Mucosa of descending colon (tissue), 3 donors: ENCODE data around the gene PCDH18. TPM values are rescaled to one million over a fixed set of nuclear protein-coding genes. Genes with fewer than 3 reads are reported as not detected.

Source experiments
- ATAC-seq: fragments of 200-7000 bp; cut with Tn5 transposase; one replicate; pipeline ENCODE4 v1.9.1; 2020; ENCODE audit warnings: mild to moderate bottlenecking, moderate library complexity
- DNase-seq, 3 donors: peaks; one replicate each; pipeline ENCODE4 v3.0.0-alpha.2; 2020
- H3K36me3 ChIP-seq: fragments of 200-600 bp; one replicate; pipeline ENCODE4 v1.8.0; 2021; ENCODE audit warnings: low read depth, mild to moderate bottlenecking
- H3K4me1 ChIP-seq: fragments of 200-600 bp; one replicate; pipeline ENCODE4 v1.8.0; 2021; ENCODE audit warnings: low read depth, mild to moderate bottlenecking
- H3K4me3 ChIP-seq: fragments of 200-600 bp; one replicate; pipeline ENCODE4 v1.8.0; 2021; ENCODE audit warnings: mild to moderate bottlenecking
- H3K9me3 ChIP-seq: fragments of 200-600 bp; one replicate; pipeline ENCODE4 v1.8.0; 2021; ENCODE audit warnings: mild to moderate bottlenecking
- intact Hi-C, 2 donors: fragments of 100-400 bp; cut with DNase I in 1 of 2; cut with micrococcal nuclease in 1 of 2; formaldehyde crosslinking; loops; one replicate each; pipeline versions ENCODE4 v1.11.0 to v1.11.1; 2022; cut with DNase I, micrococcal nuclease
- total RNA-seq, 3 donors: library from RNA; stranded (reverse); fragmentation: NEBNext Ultra II Directional in 2 of 3; extraction: Animal tissue kit (Norgen Biotek cat#: 25700) in 2 of 3; gene quantifications; one replicate each; pipeline versions ENCODE4 v1.2.1 to v1.2.4, GENCODE V29; 2021 to 2023
- TF ChIP-seq, protein P1 (sequence below): fragments of 200-600 bp; IDR thresholded peaks from one replicate; pipeline ENCODE4 v1.8.0; 2022; ENCODE audit warnings: antibody characterized with exemption, mild to moderate bottlenecking
- donor health status: DM: no; HTN: no; CAD: no; lungs with moderate emphysema.
- donor health status: DM: no; HTN: no; CAD: no.
- donor health status: DM: no; HTN: yes; CAD: no.

PCDH18 gene
- total RNA-seq, 3 donors from 2014 or later, result 5.0 to 35.2 (median 12.8) TPM

DNA sequence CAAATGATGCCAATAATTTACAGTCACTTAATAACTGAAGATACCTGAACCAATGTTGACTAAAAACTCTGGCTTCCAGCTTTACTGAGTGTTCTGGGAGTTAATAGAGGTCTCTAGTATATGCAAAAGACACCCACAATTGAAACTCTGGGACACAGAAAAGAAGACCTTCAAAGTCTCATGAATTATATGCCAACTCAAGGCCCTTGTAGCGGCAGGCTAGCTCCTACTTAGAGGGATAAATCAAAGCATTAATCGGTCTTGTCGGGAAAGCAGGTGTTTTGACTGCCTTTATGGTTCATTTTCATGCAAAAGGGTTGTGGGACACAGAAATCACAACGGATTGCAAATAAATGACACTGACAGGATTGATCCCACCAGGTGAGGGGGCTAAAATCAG is 55.9 kb downstream of the PCDH18 start:
- TF ChIP-seq, protein P1, sequence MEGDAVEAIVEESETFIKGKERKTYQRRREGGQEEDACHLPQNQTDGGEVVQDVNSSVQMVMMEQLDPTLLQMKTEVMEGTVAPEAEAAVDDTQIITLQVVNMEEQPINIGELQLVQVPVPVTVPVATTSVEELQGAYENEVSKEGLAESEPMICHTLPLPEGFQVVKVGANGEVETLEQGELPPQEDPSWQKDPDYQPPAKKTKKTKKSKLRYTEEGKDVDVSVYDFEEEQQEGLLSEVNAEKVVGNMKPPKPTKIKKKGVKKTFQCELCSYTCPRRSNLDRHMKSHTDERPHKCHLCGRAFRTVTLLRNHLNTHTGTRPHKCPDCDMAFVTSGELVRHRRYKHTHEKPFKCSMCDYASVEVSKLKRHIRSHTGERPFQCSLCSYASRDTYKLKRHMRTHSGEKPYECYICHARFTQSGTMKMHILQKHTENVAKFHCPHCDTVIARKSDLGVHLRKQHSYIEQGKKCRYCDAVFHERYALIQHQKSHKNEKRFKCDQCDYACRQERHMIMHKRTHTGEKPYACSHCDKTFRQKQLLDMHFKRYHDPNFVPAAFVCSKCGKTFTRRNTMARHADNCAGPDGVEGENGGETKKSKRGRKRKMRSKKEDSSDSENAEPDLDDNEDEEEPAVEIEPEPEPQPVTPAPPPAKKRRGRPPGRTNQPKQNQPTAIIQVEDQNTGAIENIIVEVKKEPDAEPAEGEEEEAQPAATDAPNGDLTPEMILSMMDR, result no peak
- no peak for DNase-seq
- H3K4me1 ChIP-seq, result no peaks in the 10 kb centered on the region
- no peak for ATAC-seq
- H3K9me3 ChIP-seq, result no peaks in the 10 kb centered on the region
- H3K36me3 ChIP-seq, result no peaks in the 10 kb centered on the region
- no peak overlapping the region for H3K4me3 ChIP-seq
- intact Hi-C loops, result no loop called here

DNA sequence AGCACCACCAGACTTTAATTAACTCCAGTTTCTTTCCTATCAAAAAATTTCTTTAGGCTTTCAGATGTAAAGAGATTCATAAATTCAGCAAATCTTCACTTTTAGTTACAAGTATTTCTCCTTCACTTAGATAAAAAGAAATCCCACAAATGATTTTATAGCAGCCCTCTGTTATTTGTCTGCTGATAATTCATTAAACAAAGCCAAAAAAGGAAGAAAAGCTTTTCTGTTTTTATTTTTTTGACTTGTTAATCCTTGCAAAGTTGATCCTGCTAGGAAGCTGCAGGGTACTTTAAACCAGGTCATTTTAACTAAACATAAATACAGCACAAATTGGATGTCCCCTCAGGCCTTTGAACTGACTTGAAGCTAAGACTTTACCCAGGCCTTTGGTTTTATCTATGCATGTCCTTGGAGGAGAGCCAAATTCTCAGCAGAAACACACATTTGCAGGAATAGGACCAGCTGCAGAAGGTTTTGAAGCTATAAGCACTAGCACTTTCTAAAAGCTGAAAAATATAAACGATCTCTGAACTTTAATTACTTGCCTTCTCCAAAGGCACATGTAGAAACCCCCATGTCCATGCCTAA is 57.5 kb downstream of the PCDH18 start:
- intact Hi-C loops, result no loop called here
- no peaks in the 10 kb centered on the region for H3K9me3 ChIP-seq
- ATAC-seq, result no peak

DNA sequence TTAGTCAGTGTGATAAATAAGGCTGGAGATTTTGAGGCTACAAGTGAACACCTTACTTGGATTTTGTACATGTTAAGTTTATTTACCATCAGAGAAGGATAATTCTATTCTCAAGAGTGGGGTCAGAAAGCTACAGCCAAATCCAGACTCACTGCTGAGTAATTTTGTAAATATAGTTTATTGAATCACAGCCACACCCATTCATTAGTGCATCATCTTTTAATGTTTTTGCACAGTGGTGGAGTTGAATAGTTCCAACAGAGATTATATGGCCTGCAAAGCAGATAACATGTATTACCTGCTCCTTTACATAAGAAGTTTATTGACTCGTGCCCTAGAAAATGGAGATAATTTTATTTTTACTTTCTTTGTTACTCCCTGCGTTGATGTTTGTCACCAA is 60.4 kb downstream of the PCDH18 start:
- Histone ChIP-seq H3K36me3 (no peaks in the 10 kb centered on the region), H3K4me1 (no peaks in the 10 kb centered on the region), H3K4me3 (no peak overlapping the region), H3K9me3 (peaks cover 4% of the 10 kb centered on the region)
- ATAC-seq (no peak), DNase-seq (no peak)
- TF ChIP-seq, protein P1, result no peak
- intact Hi-C loops, result no loop called here

More for the DNA sequence above, 57.5 kb downstream of the PCDH18 start:
- H3K4me1 ChIP-seq, result no peaks in the 10 kb centered on the region
- TF ChIP-seq, protein P1, result no peak
- no peak overlapping the region for H3K4me3 ChIP-seq
- H3K36me3 ChIP-seq, result no peaks in the 10 kb centered on the region
- peak in 1 of 3 donors; percentile 2 for DNase-seq

DNA sequence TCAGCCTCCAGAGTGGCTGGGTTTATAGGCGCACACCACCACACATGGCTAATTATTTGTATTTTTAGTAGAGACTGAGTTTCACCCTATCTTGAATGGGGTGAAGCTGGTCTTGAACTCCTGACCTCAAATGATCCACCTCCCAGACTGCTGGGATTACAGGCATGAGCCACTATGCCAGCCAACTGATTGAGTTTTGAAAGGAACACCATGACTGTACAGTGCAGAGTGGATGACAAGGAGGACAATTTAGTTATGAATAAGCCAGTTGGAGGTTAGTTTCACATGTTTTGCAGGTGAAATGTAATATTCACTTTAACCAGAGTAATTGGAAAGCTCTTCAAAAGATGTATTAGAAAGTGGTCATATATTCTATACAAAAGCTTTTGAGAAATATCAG is 60.8 kb downstream of the PCDH18 start:
- no peak overlapping the region for H3K4me3 ChIP-seq
- no peak for ATAC-seq
- no peaks in the 10 kb centered on the region for H3K36me3 ChIP-seq
- DNase-seq, result no peak
- H3K4me1 ChIP-seq, result no peaks in the 10 kb centered on the region
- intact Hi-C loops, result no loop called here
- H3K9me3 ChIP-seq, result peaks cover 4% of the 10 kb centered on the region
- TF ChIP-seq, protein P1, result no peak

DNA sequence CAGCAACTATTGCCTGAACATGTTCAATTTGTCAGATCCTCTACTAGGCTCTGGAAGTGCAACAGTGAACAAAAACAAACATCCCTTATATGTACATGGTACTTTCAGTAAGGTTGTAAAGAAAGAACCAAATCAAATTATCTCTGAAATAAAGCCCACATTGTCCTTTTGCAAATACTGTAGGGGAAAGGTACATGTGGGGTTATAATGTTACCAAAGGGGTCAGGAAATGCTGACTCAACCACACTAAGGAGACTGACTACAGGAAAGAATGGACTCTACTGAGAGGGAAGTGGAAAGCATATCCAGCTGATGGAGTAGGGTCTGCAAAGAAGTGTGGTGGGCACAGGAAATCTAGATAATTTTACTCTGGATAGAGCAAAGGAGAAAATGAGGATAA is 61.5 kb downstream of the PCDH18 start:
- H3K4me3 ChIP-seq, result no peak overlapping the region
- TF ChIP-seq, protein P1, result no peak
- peaks cover 4% of the 10 kb centered on the region for H3K9me3 ChIP-seq
- DNase-seq, result no peak
- no peaks in the 10 kb centered on the region for H3K4me1 ChIP-seq
- H3K36me3 ChIP-seq, result no peaks in the 10 kb centered on the region
- intact Hi-C loops, result no loop called here
- ATAC-seq, result no peak
